GM12878 (cell line): ENCODE measurements around the gene MID2. TPM values are rescaled to one million over a fixed set of nuclear protein-coding genes. Genes with fewer than 3 reads are reported as not detected.

Experiments
- ATAC-seq: fragments of 200-7000 bp; cut with Tn5 transposase; 3 replicates; pipeline ENCODE4 v1.9.1; 2020; ENCODE audit warnings: mild to moderate bottlenecking, moderate library complexity
- BruUV-seq: library from RNA; stranded (reverse); fragments of 400-500 nt; replicated peaks from 2 replicates; lab custom pipeline; 2021; lab: Mats Ljungman, UMichigan
- CTCF ChIA-PET: fragments of 300-600 bp; sonication (Branson Sonifier 250); formaldehyde crosslinking; extraction: SDS; loops from one replicate; lab custom pipeline; 2021; ENCODE audit warnings: inconsistent platforms; lab: Yijun Ruan, JAX
- POLR2A ChIA-PET: fragments of 350-600 bp; formaldehyde crosslinking; extraction: SDS; loops from one replicate; lab custom pipeline; 2021; ENCODE audit warnings: inconsistent platforms; lab: Charles Lee
- RAD21 ChIA-PET: fragments of 300-600 bp; sonication (Branson Sonifier 250); formaldehyde crosslinking; loops from one replicate; lab custom pipeline; 2023; ENCODE audit warnings: antibody characterized with exemption; ENCODE audit not compliant: unreplicated experiment; lab: Charles Lee
- SMC1A ChIA-PET: fragments of 300-600 bp; sonication (Branson Sonifier 250); formaldehyde crosslinking; loops from one replicate; lab custom pipeline; 2023; ENCODE audit not compliant: unreplicated experiment, uncharacterized antibody; lab: Charles Lee
- DNase-seq: peaks from one replicate; pipeline ENCODE4 v3.0.0-alpha.2; 2011; ENCODE audit warnings: low read depth, low spot score
- FAIRE-seq: peaks from 3 replicates; lab custom pipeline; 2011; peaks lifted over from hg19 to GRCh38; lab: Jason Lieb, UNC
- H2AFZ ChIP-seq: 2 replicates; pipeline ENCODE4 v1.6.0; 2011; ENCODE audit warnings: low read depth, low read length, control low read depth; ENCODE audit not compliant: control insufficient read depth
- H3K27ac ChIP-seq: 2 replicates; pipeline ENCODE4 v1.5.1; 2011; ENCODE audit warnings: control low read depth; ENCODE audit not compliant: control insufficient read depth, insufficient read depth
- H3K27me3 ChIP-seq, 2 experiments: replicated peaks in 1 of 2; 2 replicates each; pipeline versions ENCODE4 v1.6.0 to v1.6.1; 2011; ENCODE audit warnings: low read length in 1 of 2; ENCODE audit not compliant: control insufficient read depth in 2 of 2, insufficient read depth in 2 of 2
- H3K36me3 ChIP-seq, 2 experiments: 2 replicates each; pipeline ENCODE4 v1.5.1; 2011; ENCODE audit warnings: low read length in 1 of 2; ENCODE audit not compliant: control insufficient read depth in 2 of 2, insufficient read depth in 2 of 2
- H3K4me1 ChIP-seq: 2 replicates; pipeline ENCODE4 v1.6.1; 2011; ENCODE audit warnings: mild to moderate bottlenecking, low read length, moderate library complexity, mixed read lengths; ENCODE audit not compliant: control insufficient read depth, insufficient read depth
- H3K4me2 ChIP-seq: 2 replicates; pipeline ENCODE4 v1.6.0; 2011; ENCODE audit warnings: control low read depth; ENCODE audit not compliant: control insufficient read depth, insufficient read depth
- H3K4me3 ChIP-seq: fragments of 200-600 bp; sonication (generic); 2 replicates; pipeline ENCODE4 v1.5.1; 2016
- H3K79me2 ChIP-seq: 2 replicates; pipeline ENCODE4 v1.6.0; 2011; ENCODE audit warnings: low read length; ENCODE audit not compliant: control insufficient read depth, insufficient read depth
- H3K9ac ChIP-seq: 2 replicates; pipeline ENCODE4 v1.8.0; 2011; ENCODE audit warnings: low read length, control low read depth, mixed read lengths; ENCODE audit not compliant: control insufficient read depth, insufficient read depth
- H3K9me3 ChIP-seq: replicated peaks from 3 replicates; pipeline ENCODE4 v1.5.1; 2011; ENCODE audit warnings: mild to moderate bottlenecking, low read length; ENCODE audit not compliant: control insufficient read depth, insufficient read depth
- H4K20me1 ChIP-seq: 2 replicates; pipeline ENCODE4 v1.6.0; 2011; ENCODE audit not compliant: control insufficient read depth, insufficient read depth
- BCL11A ChIP-seq: IDR thresholded peaks from 2 replicates; pipeline ENCODE4 v1.6.1; 2011; ENCODE audit warnings: low read depth, low read length
- JUNB ChIP-seq: IDR thresholded peaks from 2 replicates; pipeline ENCODE4 v1.6.1; 2016; ENCODE audit warnings: antibody characterized with exemption, mild to moderate bottlenecking
- MYC ChIP-seq: IDR thresholded peaks from 2 replicates; pipeline ENCODE4 v1.6.1; 2011; ENCODE audit warnings: mild to moderate bottlenecking, low read length, moderate library complexity, inconsistent platforms; ENCODE audit not compliant: insufficient read depth, insufficient replicate concordance, insufficient read length, severe bottlenecking
- PAX5 ChIP-seq: IDR thresholded peaks from 2 replicates; pipeline ENCODE4 v1.6.1; 2011; ENCODE audit warnings: low read depth, low read length, borderline replicate concordance
- ZNF217 ChIP-seq: fragments of 450-650 bp; IDR thresholded peaks from 2 replicates; pipeline ENCODE4 v1.6.1; 2017; ENCODE audit warnings: antibody characterized with exemption, mild to moderate bottlenecking
- WGBS: methylation state at CpG from one replicate; pipeline ENCODE4 v1.1.6; 2016; ENCODE audit warnings: low lambda C conversion rate; ENCODE audit not compliant: insufficient replicate concordance, insufficient coverage; ENCODE audit errors: missing lambda C conversion rate; 5-methylcytosine and 5-hydroxymethylcytosine counted together
- in situ Hi-C: fragments of 300-500 bp; cut with MboI; formaldehyde crosslinking; loops from 9 replicates; pipeline ENCODE4 v1.14.3; 2018; ENCODE audit warnings: mixed read lengths
- intact Hi-C: fragments of 100-400 bp; cut with micrococcal nuclease; formaldehyde crosslinking; loops from one replicate; pipeline ENCODE4 v1.14.2; 2022; ENCODE audit not compliant: unreplicated experiment
- polyA plus RNA-seq, 11 experiments: library from polyadenylated mRNA; depleted of rRNA in 4 of 11; unstranded in 6 of 11; stranded (reverse) in 5 of 11; fragments of >200 nt; fragmentation: Nextera tagmentation in 4 of 11; fragmentation: Illumina TruSeq in 1 of 11; extraction: Ambion mirVana in 4 of 11; extraction: Trizol in 1 of 11; gene quantifications; 1 replicate in 1 of 11; 2 replicates in 10 of 11; pipeline versions ENCODE4 v1.2.1 to v1.2.3, GENCODE V29; 2011 to 2016; ENCODE audit warnings: inconsistent platforms in 2 of 11, missing spikeins in 2 of 11, low read depth in 1 of 11
- total RNA-seq, 4 experiments: library from RNA; depleted of rRNA in 3 of 4; stranded (reverse); fragments of >200 nt in 3 of 4; fragmentation: Illumina TruSeq in 1 of 4; extraction: Trizol in 1 of 4; gene quantifications; 2 replicates each; pipeline versions ENCODE4 v1.2.1 to v1.2.3, GENCODE V29; 2013 to 2021
- TF ChIP-seq, protein P1 (sequence below): fragments of 450-650 bp; formaldehyde crosslinking; IDR thresholded peaks from 2 replicates; pipeline ENCODE4 v1.4.0; 2022; ENCODE audit warnings: mild to moderate bottlenecking, moderate library complexity

Gene MID2
- total and polyA plus RNA-seq, 10 of the 15 experiments (the other 5 are each of a cell fraction or from before 2014, with no cell fraction given): 0.04 to 0.21 TPM; not detected in 8

GRCh38 chrX:107831071-107831730 lies 5.5 kb downstream of the MID2 start:
- Histone ChIP-seq H3K4me3 (no peak overlapping the region), H4K20me1 (no peaks in the 10 kb centered on the region), H2AFZ (no peak overlapping the region), H3K79me2 (no peaks in the 10 kb centered on the region), H3K9ac (no peak overlapping the region)
- in situ Hi-C loops: no loop called here
- ChIA-PET RAD21 (no interaction called here), POLR2A (no interaction called here)
- DNase-seq: no peak
- no peak for ATAC-seq
- WGBS: 34% methylated on average over 7 of the region's 7 CpGs
- TF ChIP-seq ZNF217 (no peak), JUNB (no peak), BCL11A (no peak), PAX5 (no peak), MYC (no peak)
- TF ChIP-seq, protein P1, sequence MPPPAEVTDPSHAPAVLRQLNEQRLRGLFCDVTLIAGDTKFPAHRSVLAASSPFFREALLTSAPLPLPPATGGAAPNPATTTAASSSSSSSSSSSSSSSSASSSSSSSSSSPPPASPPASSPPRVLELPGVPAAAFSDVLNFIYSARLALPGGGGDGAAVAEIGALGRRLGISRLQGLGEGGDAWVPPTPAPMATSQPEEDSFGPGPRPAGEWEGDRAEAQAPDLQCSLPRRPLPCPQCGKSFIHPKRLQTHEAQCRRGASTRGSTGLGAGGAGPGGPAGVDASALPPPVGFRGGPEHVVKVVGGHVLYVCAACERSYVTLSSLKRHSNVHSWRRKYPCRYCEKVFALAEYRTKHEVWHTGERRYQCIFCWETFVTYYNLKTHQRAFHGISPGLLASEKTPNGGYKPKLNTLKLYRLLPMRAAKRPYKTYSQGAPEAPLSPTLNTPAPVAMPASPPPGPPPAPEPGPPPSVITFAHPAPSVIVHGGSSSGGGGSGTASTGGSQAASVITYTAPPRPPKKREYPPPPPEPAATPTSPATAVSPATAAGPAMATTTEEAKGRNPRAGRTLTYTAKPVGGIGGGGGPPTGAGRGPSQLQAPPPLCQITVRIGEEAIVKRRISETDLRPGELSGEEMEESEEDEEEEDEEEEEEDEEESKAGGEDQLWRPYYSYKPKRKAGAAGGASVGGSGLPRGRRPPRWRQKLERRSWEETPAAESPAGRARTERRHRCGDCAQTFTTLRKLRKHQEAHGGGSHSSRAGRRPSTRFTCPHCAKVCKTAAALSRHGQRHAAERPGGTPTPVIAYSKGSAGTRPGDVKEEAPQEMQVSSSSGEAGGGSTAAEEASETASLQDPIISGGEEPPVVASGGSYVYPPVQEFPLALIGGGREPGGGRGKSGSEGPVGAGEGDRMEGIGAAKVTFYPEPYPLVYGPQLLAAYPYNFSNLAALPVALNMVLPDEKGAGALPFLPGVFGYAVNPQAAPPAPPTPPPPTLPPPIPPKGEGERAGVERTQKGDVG (CRISPR knock-in tag): no peak
- TF ChIP-seq, all 136 proteins: peak for 0
- Histone ChIP-seq H3K4me1 (no peaks in the 10 kb centered on the region), H3K36me3 (no peaks in the 10 kb centered on the region), H3K27me3 (0 out of 4 replicates have a peak, but pooled peaks cover 0 to 4% of the 10 kb centered on the region in 2 experiments), H3K27ac (no peak overlapping the region), H3K9me3 (no peaks in the 10 kb centered on the region), H3K4me2 (no peak overlapping the region)
- BruUV-seq: no TSS peak
- intact Hi-C loops: no loop called here
- CTCF ChIA-PET: no interaction called here
- SMC1A ChIA-PET: no interaction called here
- FAIRE-seq: no peak
